ENCODE data around the gene LPP. TPM values are rescaled to one million over a fixed set of nuclear protein-coding genes. Genes with fewer than 3 reads are reported as not detected.

Gene LPP
- total and polyA plus RNA-seq, 2 of the 13 experiments (the other 11 are each of a cell fraction or from before 2014, with no cell fraction given): 19.2 to 29.9 TPM

DNA sequence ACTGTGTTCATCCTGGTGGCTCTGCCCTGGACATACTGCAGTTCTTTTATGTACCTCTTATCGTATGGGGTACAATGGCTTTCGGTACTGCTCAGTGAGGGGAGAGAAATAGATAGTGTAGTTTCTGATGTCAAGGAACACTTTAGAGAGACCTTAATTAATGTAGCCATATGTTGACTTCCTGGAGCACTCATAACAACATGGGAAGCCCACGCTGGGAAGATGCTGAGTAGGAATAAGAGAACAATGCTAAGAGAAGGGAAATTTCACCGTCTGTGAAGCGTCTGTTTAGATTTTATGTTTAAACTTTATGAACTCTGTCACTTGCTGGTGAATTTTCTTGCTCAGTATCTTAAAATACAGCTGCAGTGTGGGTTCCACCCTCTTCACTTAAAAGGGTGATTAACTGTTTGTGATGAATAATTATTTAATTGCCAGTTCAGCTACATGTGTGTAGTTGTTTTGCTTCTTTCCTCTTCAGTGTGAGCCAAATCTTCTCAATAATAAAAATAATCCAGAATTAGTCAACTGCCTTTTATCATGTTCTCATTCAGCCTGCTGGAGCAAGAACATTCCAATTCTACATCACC lies 644.7 kb downstream of the LPP start (continued):
- TF ChIP-seq, protein P1, sequence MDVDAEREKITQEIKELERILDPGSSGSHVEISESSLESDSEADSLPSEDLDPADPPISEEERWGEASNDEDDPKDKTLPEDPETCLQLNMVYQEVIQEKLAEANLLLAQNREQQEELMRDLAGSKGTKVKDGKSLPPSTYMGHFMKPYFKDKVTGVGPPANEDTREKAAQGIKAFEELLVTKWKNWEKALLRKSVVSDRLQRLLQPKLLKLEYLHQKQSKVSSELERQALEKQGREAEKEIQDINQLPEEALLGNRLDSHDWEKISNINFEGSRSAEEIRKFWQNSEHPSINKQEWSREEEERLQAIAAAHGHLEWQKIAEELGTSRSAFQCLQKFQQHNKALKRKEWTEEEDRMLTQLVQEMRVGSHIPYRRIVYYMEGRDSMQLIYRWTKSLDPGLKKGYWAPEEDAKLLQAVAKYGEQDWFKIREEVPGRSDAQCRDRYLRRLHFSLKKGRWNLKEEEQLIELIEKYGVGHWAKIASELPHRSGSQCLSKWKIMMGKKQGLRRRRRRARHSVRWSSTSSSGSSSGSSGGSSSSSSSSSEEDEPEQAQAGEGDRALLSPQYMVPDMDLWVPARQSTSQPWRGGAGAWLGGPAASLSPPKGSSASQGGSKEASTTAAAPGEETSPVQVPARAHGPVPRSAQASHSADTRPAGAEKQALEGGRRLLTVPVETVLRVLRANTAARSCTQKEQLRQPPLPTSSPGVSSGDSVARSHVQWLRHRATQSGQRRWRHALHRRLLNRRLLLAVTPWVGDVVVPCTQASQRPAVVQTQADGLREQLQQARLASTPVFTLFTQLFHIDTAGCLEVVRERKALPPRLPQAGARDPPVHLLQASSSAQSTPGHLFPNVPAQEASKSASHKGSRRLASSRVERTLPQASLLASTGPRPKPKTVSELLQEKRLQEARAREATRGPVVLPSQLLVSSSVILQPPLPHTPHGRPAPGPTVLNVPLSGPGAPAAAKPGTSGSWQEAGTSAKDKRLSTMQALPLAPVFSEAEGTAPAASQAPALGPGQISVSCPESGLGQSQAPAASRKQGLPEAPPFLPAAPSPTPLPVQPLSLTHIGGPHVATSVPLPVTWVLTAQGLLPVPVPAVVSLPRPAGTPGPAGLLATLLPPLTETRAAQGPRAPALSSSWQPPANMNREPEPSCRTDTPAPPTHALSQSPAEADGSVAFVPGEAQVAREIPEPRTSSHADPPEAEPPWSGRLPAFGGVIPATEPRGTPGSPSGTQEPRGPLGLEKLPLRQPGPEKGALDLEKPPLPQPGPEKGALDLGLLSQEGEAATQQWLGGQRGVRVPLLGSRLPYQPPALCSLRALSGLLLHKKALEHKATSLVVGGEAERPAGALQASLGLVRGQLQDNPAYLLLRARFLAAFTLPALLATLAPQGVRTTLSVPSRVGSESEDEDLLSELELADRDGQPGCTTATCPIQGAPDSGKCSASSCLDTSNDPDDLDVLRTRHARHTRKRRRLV (CRISPR knock-in tag; IDR thresholded peaks at IDR 0.05): no peak
- TF ChIP-seq PAX8 (CRISPR knock-in tag; IDR thresholded peaks at IDR 0.05; ENCODE audit: borderline replicate concordance): no peak
- TF ChIP-seq, protein P2, sequence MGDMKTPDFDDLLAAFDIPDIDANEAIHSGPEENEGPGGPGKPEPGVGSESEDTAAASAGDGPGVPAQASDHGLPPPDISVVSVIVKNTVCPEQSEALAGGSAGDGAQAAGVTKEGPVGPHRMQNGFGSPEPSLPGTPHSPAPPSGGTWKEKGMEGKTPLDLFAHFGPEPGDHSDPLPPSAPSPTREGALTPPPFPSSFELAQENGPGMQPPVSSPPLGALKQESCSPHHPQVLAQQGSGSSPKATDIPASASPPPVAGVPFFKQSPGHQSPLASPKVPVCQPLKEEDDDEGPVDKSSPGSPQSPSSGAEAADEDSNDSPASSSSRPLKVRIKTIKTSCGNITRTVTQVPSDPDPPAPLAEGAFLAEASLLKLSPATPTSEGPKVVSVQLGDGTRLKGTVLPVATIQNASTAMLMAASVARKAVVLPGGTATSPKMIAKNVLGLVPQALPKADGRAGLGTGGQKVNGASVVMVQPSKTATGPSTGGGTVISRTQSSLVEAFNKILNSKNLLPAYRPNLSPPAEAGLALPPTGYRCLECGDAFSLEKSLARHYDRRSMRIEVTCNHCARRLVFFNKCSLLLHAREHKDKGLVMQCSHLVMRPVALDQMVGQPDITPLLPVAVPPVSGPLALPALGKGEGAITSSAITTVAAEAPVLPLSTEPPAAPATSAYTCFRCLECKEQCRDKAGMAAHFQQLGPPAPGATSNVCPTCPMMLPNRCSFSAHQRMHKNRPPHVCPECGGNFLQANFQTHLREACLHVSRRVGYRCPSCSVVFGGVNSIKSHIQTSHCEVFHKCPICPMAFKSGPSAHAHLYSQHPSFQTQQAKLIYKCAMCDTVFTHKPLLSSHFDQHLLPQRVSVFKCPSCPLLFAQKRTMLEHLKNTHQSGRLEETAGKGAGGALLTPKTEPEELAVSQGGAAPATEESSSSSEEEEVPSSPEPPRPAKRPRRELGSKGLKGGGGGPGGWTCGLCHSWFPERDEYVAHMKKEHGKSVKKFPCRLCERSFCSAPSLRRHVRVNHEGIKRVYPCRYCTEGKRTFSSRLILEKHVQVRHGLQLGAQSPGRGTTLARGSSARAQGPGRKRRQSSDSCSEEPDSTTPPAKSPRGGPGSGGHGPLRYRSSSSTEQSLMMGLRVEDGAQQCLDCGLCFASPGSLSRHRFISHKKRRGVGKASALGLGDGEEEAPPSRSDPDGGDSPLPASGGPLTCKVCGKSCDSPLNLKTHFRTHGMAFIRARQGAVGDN (CRISPR knock-in tag; IDR thresholded peaks at IDR 0.05): no peak
- TF ChIP-seq HOXA5 (CRISPR knock-in tag; IDR thresholded peaks at IDR 0.05): no peak
- no peak for TF ChIP-seq PHB2 (IDR thresholded peaks at IDR 0.05; ENCODE audit: partially characterized antibody)
